ENCODE results near the gene SPACA7.

Gene SPACA7

GRCh38 chr13:112449545-112449930 is 73.4 kb downstream of the SPACA7 start:
- TF ChIP-seq BHLHE40 (IDR thresholded peaks at IDR 0.05; ENCODE audit: borderline replicate concordance) (no peak), ZNF384 (IDR thresholded peaks at IDR 0.05) (no peak), NFRKB (IDR thresholded peaks at IDR 0.05) (no peak), L3MBTL2 (conservative IDR thresholded peaks at IDR 0.05) (no peak), SP1 (IDR thresholded peaks at IDR 0.05) (no peak), LEF1 (IDR thresholded peaks at IDR 0.05; ENCODE audit: borderline replicate concordance) (no peak), SUZ12 (IDR thresholded peaks at IDR 0.05) (no peak), PKNOX1 (IDR thresholded peaks at IDR 0.05) (no peak), FOXA1 (IDR thresholded peaks at IDR 0.05) (no peak), HDGF (IDR thresholded peaks at IDR 0.05; ENCODE audit: borderline replicate concordance) (no peak)
- CTCF ChIA-PET, result no interaction called here
- no peak for DNase-seq (ENCODE audit: extremely low spot score)
- POLR2A ChIA-PET, result no interaction called here

- ChIA-PET CTCF (no interaction called here), POLR2A (no interaction called here)
- DNase-seq (ENCODE audit: extremely low spot score), result no peak
- TF ChIP-seq BHLHE40 (IDR thresholded peaks at IDR 0.05; ENCODE audit: borderline replicate concordance) (no peak), ELF4 (IDR thresholded peaks at IDR 0.05) (no peak), FOXA1 (IDR thresholded peaks at IDR 0.05) (no peak), TARDBP (IDR thresholded peaks at IDR 0.05) (no peak), L3MBTL2 (conservative IDR thresholded peaks at IDR 0.05) (no peak), ARNT (IDR thresholded peaks at IDR 0.05) (no peak), FOXM1 (IDR thresholded peaks at IDR 0.05; ENCODE audit: borderline replicate concordance) (no peak), SP1 (IDR thresholded peaks at IDR 0.05) (no peak), CTBP1 (IDR thresholded peaks at IDR 0.05; ENCODE audit: borderline replicate concordance) (no peak), ZNF384 (IDR thresholded peaks at IDR 0.05) (no peak), LEF1 (IDR thresholded peaks at IDR 0.05; ENCODE audit: borderline replicate concordance) (no peak), NFRKB (IDR thresholded peaks at IDR 0.05) (no peak), SUZ12 (IDR thresholded peaks at IDR 0.05) (no peak), PKNOX1 (IDR thresholded peaks at IDR 0.05) (no peak)
These were observed 74.2 kb downstream of the SPACA7 start for GRCh38 chr13:112450118-112450903.

GRCh38 chr13:112450904-112451240 is 74.7 kb downstream of the SPACA7 start:
- no peak for DNase-seq (ENCODE audit: extremely low spot score)
- TF ChIP-seq FOXK2 (IDR thresholded peaks at IDR 0.05) (no peak), PKNOX1 (IDR thresholded peaks at IDR 0.05) (no peak), SP1 (IDR thresholded peaks at IDR 0.05) (no peak), ZNF384 (IDR thresholded peaks at IDR 0.05) (no peak), L3MBTL2 (conservative IDR thresholded peaks at IDR 0.05) (no peak), HDGF (IDR thresholded peaks at IDR 0.05; ENCODE audit: borderline replicate concordance) (no peak), FOXA1 (IDR thresholded peaks at IDR 0.05) (no peak), ELF4 (IDR thresholded peaks at IDR 0.05) (no peak), CTBP1 (IDR thresholded peaks at IDR 0.05; ENCODE audit: borderline replicate concordance) (no peak), NFRKB (IDR thresholded peaks at IDR 0.05) (no peak), FOXM1 (IDR thresholded peaks at IDR 0.05; ENCODE audit: borderline replicate concordance) (no peak)
- POLR2A ChIA-PET, result no interaction called here
- CTCF ChIA-PET, result no interaction called here

- no peak for DNase-seq (ENCODE audit: extremely low spot score)
- no peak for TF ChIP-seq SUZ12 (IDR thresholded peaks at IDR 0.05)
- TF ChIP-seq CTBP1 (IDR thresholded peaks at IDR 0.05; ENCODE audit: borderline replicate concordance), result no peak
- TF ChIP-seq ARNT (IDR thresholded peaks at IDR 0.05), result no peak
- TF ChIP-seq FOXA1 (IDR thresholded peaks at IDR 0.05), result no peak
- no peak for TF ChIP-seq FOXM1 (IDR thresholded peaks at IDR 0.05; ENCODE audit: borderline replicate concordance)
- no peak for TF ChIP-seq ZNF384 (IDR thresholded peaks at IDR 0.05)
- no peak for TF ChIP-seq BHLHE40 (IDR thresholded peaks at IDR 0.05; ENCODE audit: borderline replicate concordance)
- no peak for TF ChIP-seq FOXK2 (IDR thresholded peaks at IDR 0.05)
- TF ChIP-seq HDGF (IDR thresholded peaks at IDR 0.05; ENCODE audit: borderline replicate concordance), result no peak
- TF ChIP-seq LEF1 (IDR thresholded peaks at IDR 0.05; ENCODE audit: borderline replicate concordance), result no peak
- TF ChIP-seq NFRKB (IDR thresholded peaks at IDR 0.05), result no peak
- POLR2A ChIA-PET, result no interaction called here
- CTCF ChIA-PET, result no interaction called here
These were observed 75.6 kb downstream of the SPACA7 start for GRCh38 chr13:112451512-112452379.

- ChIA-PET POLR2A (no interaction called here), CTCF (no interaction called here)
- no peak for TF ChIP-seq FOXK2 (IDR thresholded peaks at IDR 0.05)
- no peak for TF ChIP-seq CTBP1 (IDR thresholded peaks at IDR 0.05; ENCODE audit: borderline replicate concordance)
- TF ChIP-seq SP1 (IDR thresholded peaks at IDR 0.05), result no peak
- TF ChIP-seq NFRKB (IDR thresholded peaks at IDR 0.05), result no peak
- DNase-seq (ENCODE audit: extremely low spot score), result no peak
These were observed 76.4 kb downstream of the SPACA7 start for GRCh38 chr13:112452380-112453206.

All from HEK293T (cell line).